CD4-positive, alpha-beta T cell treated with Interleukin-15 for 1 hour (primary cell): ENCODE data around the gene TNIK.

Experiments
- DNase-seq: peaks from one replicate; pipeline ENCODE4 v3.0.0-alpha.2; 2020

TNIK gene

DNA sequence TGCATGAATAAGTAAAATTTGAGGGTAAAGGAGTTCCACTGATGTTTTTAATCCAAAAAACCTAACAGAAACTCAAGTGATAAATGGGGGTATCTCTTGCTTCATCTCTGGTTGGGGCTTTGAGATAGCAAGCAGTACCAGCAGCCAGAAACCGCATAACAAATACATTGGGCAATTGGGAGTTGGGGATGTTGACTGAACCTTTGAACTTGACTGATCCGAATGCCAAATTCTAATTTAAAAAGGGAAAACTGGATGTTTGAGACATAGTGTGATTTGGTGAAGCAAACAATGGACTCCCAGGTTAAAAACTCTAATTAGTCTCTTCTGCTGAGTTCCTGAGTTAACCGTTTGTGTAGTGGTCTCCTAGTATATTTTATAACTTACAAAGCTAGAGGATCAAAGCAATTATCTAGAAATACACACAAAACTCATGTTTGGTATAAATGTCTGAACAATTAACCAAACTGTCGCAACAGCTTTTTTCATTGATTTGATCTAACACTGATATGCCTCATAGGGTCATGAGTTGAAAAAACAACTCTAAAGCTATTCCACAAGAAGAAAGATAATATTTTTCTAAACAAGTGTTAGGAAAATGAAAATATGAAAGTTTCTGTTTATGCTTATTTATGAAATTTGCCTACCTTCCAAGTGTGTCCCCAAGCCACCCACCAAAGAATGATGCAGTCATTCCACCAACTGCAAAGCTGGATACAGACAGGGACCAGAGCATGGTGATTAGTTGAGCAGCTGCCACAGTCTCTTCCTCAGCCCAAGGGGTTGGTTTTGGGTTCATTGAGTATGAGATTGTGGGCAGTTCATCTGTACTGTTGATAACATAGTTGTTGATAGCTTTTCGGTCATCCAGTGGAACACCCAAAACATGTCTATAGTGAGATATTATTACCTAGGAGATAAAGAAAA, 446.1 kb downstream of the TNIK start:
- no peak for DNase-seq

DNA sequence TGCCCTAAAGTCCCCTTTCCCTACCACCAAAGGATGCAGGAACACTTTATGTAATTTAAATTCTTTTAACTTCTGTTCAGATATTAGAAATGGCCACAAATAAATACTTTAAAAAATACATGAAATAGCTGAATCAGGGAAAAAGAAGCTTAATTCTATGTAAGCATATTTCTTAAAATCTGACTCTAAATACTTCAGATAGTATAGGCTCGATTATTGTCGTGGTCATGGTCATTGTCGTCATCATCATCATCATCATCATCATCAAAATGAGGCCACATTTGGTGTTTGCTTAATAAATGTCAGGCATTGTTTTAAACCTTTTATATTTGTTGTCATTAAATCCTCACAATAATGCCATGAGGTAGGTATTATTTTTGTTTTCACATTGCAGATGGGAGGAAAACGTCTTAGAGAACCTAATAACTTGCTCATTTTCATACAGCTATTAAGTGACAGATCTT, 448.3 kb downstream of the TNIK start:
- DNase-seq, result no peak
